Measurements from ENCODE around the gene SNX32. TPM values are rescaled to one million over a fixed set of nuclear protein-coding genes. Genes with fewer than 3 reads are reported as not detected.

Gene SNX32
- total and polyA plus RNA-seq, 9 of the 15 experiments (the other 6 are each of a cell fraction or from before 2014, with no cell fraction given), result 0.03 TPM; not detected in 7

DNA sequence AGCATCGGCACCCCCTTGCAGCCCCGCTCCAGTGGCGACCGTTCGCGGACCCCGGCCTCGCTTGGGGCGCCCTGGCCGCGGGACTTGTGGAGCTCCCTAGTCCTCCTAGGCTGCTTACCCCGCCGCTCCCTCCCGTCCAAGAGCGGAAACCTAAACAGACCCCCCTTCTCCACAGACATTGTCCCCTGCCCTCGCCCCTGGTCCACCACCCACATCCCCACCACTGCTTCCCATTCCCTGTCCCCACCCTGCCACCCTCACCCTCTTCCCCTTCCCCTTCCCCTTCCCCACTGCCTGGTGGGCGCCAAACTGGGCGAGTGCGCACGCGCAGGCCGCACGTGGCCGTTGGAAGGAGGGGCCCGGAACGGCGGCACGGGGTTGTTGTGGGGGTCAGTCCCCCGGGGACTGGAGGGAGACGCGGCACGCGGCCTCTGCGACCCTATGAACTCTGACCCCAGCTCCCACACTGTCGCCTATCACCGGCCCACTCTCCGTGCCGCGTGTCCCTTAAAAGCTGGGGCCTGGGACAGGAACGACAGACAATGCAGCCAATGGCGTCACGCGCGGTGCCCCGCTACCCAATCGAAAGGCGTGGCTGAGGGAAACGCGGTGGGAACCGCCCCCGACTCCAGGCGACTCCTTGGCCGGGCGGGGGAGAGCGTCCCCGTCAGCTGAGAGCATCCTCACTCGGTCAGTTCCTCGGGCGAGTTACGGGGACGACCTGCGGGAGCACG is at the start of gene SNX32 (continued):
- TF ChIP-seq, protein P1, sequence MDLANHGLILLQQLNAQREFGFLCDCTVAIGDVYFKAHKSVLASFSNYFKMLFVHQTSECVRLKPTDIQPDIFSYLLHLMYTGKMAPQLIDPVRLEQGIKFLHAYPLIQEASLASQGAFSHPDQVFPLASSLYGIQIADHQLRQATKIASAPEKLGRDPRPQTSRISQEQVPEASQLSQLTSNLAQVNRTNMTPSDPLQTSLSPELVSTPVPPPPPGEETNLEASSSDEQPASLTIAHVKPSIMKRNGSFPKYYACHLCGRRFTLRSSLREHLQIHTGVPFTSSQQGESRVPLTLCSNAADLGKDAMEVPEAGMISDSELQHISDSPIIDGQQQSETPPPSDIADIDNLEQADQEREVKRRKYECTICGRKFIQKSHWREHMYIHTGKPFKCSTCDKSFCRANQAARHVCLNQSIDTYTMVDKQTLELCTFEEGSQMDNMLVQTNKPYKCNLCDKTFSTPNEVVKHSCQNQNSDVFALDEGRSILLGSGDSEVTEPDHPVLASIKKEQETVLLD (IDR thresholded peaks at IDR 0.05), result no peak
- TF ChIP-seq, protein P2, sequence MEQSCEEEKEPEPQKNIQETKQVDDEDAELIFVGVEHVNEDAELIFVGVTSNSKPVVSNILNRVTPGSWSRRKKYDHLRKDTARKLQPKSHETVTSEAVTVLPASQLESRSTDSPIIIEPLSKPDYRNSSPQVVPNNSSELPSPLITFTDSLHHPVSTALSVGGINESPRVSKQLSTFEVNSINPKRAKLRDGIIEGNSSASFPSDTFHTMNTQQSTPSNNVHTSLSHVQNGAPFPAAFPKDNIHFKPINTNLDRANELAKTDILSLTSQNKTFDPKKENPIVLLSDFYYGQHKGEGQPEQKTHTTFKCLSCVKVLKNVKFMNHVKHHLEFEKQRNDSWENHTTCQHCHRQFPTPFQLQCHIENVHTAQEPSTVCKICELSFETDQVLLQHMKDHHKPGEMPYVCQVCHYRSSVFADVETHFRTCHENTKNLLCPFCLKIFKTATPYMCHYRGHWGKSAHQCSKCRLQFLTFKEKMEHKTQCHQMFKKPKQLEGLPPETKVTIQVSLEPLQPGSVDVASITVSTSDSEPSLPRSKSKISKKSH (CRISPR knock-in tag; IDR thresholded peaks at IDR 0.05), result no peak
- TF ChIP-seq TCF7L2 (IDR thresholded peaks at IDR 0.05; ENCODE audit: low read depth, low read length) (no peak), ETV1 (tag; conservative IDR thresholded peaks at IDR 0.05; ENCODE audit: low read depth) (no peak), ZNF644 (tag; IDR thresholded peaks at IDR 0.05; ENCODE audit: low read depth) (no peak), ZNF282 (CRISPR knock-in tag; IDR thresholded peaks at IDR 0.05) (no peak), HLTF (IDR thresholded peaks at IDR 0.05) (no peak), DDX20 (tag; IDR thresholded peaks at IDR 0.05; ENCODE audit: low read depth) (no peak), PYGO2 (tag; IDR thresholded peaks at IDR 0.05) (no peak), CHD4 (IDR thresholded peaks at IDR 0.05; ENCODE audit: insufficient read depth, insufficient replicate concordance, low read depth, low read length, poor library complexity, severe bottlenecking) (no peak), KLF10 (CRISPR knock-in tag; IDR thresholded peaks at IDR 0.05) (no peak), MBD2 (IDR thresholded peaks at IDR 0.05; ENCODE audit: borderline replicate concordance, low read depth) (peak; percentile 94), HNRNPH1 (optimal IDR thresholded peaks at IDR 0.05; ENCODE audit: low read depth, low read length) (no peak), CREM (IDR thresholded peaks at IDR 0.05; ENCODE audit: low read depth) (peak; percentile 64), ZNF583 (CRISPR knock-in tag; IDR thresholded peaks at IDR 0.05) (no peak), RBM22 (IDR thresholded peaks at IDR 0.05; ENCODE audit: low read depth, low read length, poor library complexity, severe bottlenecking) (no peak), NRF1 (conservative IDR thresholded peaks at IDR 0.05 in 1 of 2, IDR thresholded peaks at IDR 0.05 in 1 of 2) (no peak; a peak in 1 of 4 replicates), ETV5 (CRISPR knock-in tag; IDR thresholded peaks at IDR 0.05; ENCODE audit: low read depth) (no peak)
- TF ChIP-seq, protein P3, sequence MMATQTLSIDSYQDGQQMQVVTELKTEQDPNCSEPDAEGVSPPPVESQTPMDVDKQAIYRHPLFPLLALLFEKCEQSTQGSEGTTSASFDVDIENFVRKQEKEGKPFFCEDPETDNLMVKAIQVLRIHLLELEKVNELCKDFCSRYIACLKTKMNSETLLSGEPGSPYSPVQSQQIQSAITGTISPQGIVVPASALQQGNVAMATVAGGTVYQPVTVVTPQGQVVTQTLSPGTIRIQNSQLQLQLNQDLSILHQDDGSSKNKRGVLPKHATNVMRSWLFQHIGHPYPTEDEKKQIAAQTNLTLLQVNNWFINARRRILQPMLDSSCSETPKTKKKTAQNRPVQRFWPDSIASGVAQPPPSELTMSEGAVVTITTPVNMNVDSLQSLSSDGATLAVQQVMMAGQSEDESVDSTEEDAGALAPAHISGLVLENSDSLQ (IDR thresholded peaks at IDR 0.05), result peak; percentile 98
- TF ChIP-seq, protein P4, sequence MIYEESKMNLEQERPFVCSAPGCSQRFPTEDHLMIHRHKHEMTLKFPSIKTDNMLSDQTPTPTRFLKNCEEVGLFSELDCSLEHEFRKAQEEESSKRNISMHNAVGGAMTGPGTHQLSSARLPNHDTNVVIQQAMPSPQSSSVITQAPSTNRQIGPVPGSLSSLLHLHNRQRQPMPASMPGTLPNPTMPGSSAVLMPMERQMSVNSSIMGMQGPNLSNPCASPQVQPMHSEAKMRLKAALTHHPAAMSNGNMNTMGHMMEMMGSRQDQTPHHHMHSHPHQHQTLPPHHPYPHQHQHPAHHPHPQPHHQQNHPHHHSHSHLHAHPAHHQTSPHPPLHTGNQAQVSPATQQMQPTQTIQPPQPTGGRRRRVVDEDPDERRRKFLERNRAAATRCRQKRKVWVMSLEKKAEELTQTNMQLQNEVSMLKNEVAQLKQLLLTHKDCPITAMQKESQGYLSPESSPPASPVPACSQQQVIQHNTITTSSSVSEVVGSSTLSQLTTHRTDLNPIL (CRISPR knock-in tag; IDR thresholded peaks at IDR 0.05), result no peak
